SK-N-SH (cell line): ENCODE data around the gene ACTN4. TPM values are rescaled to one million over a fixed set of nuclear protein-coding genes. Genes with fewer than 3 reads are reported as not detected.

Experiments used
- CTCF ChIA-PET: fragments of 300-600, 350-600 bp; formaldehyde crosslinking; extraction: SDS; loops from one replicate; lab custom pipeline; 2021; lab: Yijun Ruan, JAX
- POLR2A ChIA-PET: fragments of 350-600 bp; sonication (Branson Sonifier 250); formaldehyde crosslinking; extraction: SDS; loops from one replicate; lab custom pipeline; 2020; ENCODE audit warnings: antibody characterized with exemption, inconsistent platforms; lab: Yijun Ruan, JAX
- DNase-seq: peaks from one replicate; pipeline ENCODE4 v3.0.0; 2012
- H2AFZ ChIP-seq: fragments of 200-600 bp; sonication (generic); 2 replicates; pipeline ENCODE4 v1.8.1; 2016; ENCODE audit warnings: antibody characterized with exemption, mild to moderate bottlenecking, low read depth
- H3F3A ChIP-seq: fragments of 200-600 bp; sonication (generic); replicated peaks from 2 replicates; pipeline ENCODE3; 2016; ENCODE audit warnings: antibody characterized with exemption, mild to moderate bottlenecking; ENCODE audit not compliant: insufficient read depth
- H3K27ac ChIP-seq, 2 experiments: fragments of 200-500 bp in 1 of 2; fragments of 200-600 bp in 1 of 2; sonication (Bioruptor generic) in 1 of 2; sonication (generic), shearing (Covaris generic) in 1 of 2; 2 replicates each; pipeline versions ENCODE4 v1.5.1 to v1.6.1; 2014 to 2016; ENCODE audit warnings: low read depth in 2 of 2, inconsistent platforms in 1 of 2, low read length in 1 of 2, mild to moderate bottlenecking in 1 of 2, mixed read lengths in 1 of 2
- H3K27me3 ChIP-seq: fragments of 200-600 bp; sonication (generic), shearing (Covaris generic); 2 replicates; pipeline ENCODE4 v1.6.1; 2016; ENCODE audit warnings: mixed run types; ENCODE audit not compliant: insufficient read depth
- H3K36me3 ChIP-seq, 2 experiments: fragments of 200-500 bp in 1 of 2; fragments of 200-600 bp in 1 of 2; sonication (Bioruptor generic) in 1 of 2; sonication (generic) in 1 of 2; replicated peaks in 1 of 2; 2 replicates each; pipeline versions ENCODE3 to v1.5.1; 2014 to 2016; ENCODE audit warnings: low read length in 1 of 2, mild to moderate bottlenecking in 1 of 2; ENCODE audit not compliant: insufficient read depth in 2 of 2, control insufficient read depth in 1 of 2
- H3K4me1 ChIP-seq, 2 experiments: fragments of 200-500 bp in 1 of 2; fragments of 200-600 bp in 1 of 2; sonication (Bioruptor generic) in 1 of 2; sonication (generic), shearing (Covaris generic) in 1 of 2; 2 replicates each; pipeline versions ENCODE4 v1.5.1 to v1.6.1; 2014 to 2016; ENCODE audit warnings: low read depth in 1 of 2, low read length in 1 of 2, mixed run types in 1 of 2; ENCODE audit not compliant: insufficient read depth in 2 of 2, control insufficient read depth in 1 of 2
- H3K4me2 ChIP-seq: fragments of 200-600 bp; sonication (generic), shearing (Covaris generic); 2 replicates; pipeline ENCODE4 v1.6.1; 2017; ENCODE audit warnings: mixed run types
- H3K4me3 ChIP-seq, 2 experiments: fragments of 200-500 bp in 1 of 2; fragments of 200-600 bp in 1 of 2; sonication (Bioruptor generic) in 1 of 2; sonication (generic), shearing (Covaris generic) in 1 of 2; 2 replicates each; pipeline versions ENCODE4 v1.5.1 to v1.8.1; 2014 to 2016; ENCODE audit warnings: low read depth in 2 of 2, inconsistent platforms in 1 of 2, low read length in 1 of 2, mild to moderate bottlenecking in 1 of 2, mixed read lengths in 1 of 2, moderate library complexity in 1 of 2
- H3K79me2 ChIP-seq: fragments of 200-600 bp; sonication (generic); 2 replicates; pipeline ENCODE4 v1.8.1; 2017; ENCODE audit warnings: mild to moderate bottlenecking; ENCODE audit not compliant: insufficient read depth
- H3K9ac ChIP-seq: fragments of 200-600 bp; sonication (generic); 2 replicates; pipeline ENCODE4 v1.6.1; 2017; ENCODE audit warnings: mixed run types
- H3K9me2 ChIP-seq: fragments of 200-600 bp; sonication (generic); 2 replicates; pipeline ENCODE4 v1.6.1; 2017; ENCODE audit warnings: mixed run types
- H3K9me3 ChIP-seq: fragments of 200-600 bp; sonication (generic); 2 replicates; pipeline ENCODE4 v1.6.1; 2017; ENCODE audit warnings: mixed run types, mild to moderate bottlenecking, moderate library complexity
- H4K20me1 ChIP-seq: fragments of 200-600 bp; sonication (generic); 2 replicates; pipeline ENCODE4 v1.6.1; 2017; ENCODE audit warnings: mild to moderate bottlenecking, mixed run types; ENCODE audit not compliant: insufficient read depth
- CTCF ChIP-seq: fragments of 200-600 bp; sonication (generic); IDR thresholded peaks from 2 replicates; pipeline ENCODE4 v1.6.1; 2017; ENCODE audit warnings: antibody characterized with exemption, mild to moderate bottlenecking, moderate library complexity
- FOXJ3 ChIP-seq: sonication (generic); formaldehyde crosslinking; IDR thresholded peaks from 2 replicates; pipeline ENCODE4 v1.5.1; 2020; ENCODE audit warnings: mild to moderate bottlenecking, missing genetic modification reagents
- GATA2 ChIP-seq: sonication (generic); formaldehyde crosslinking; IDR thresholded peaks from 2 replicates; pipeline ENCODE4 v1.5.0; 2020; ENCODE audit warnings: mild to moderate bottlenecking, missing genetic modification reagents
- JUND ChIP-seq: IDR thresholded peaks from 2 replicates; pipeline ENCODE4 v1.4.0; 2012
- MAX ChIP-seq: IDR thresholded peaks from 2 replicates; pipeline ENCODE4 v1.4.0; 2012; ENCODE audit warnings: low read depth
- NFIC ChIP-seq: IDR thresholded peaks from 2 replicates; pipeline ENCODE4 v1.4.0; 2012; ENCODE audit warnings: borderline replicate concordance
- PBX3 ChIP-seq: IDR thresholded peaks from 2 replicates; pipeline ENCODE4; 2012
- RAD21 ChIP-seq: IDR thresholded peaks from 2 replicates; pipeline ENCODE4 v1.6.1; 2012; ENCODE audit warnings: mild to moderate bottlenecking, low read length
- TCF12 ChIP-seq: IDR thresholded peaks from 2 replicates; pipeline ENCODE4 v1.4.0; 2012
- USF1 ChIP-seq: IDR thresholded peaks from 2 replicates; pipeline ENCODE4 v1.4.0; 2012; ENCODE audit warnings: low read depth, borderline replicate concordance
- USF2 ChIP-seq: fragments of 150-350 bp; IDR thresholded peaks from 2 replicates; pipeline ENCODE4 v1.6.1; 2017; ENCODE audit warnings: antibody characterized with exemption, low read length, low read depth, borderline replicate concordance
- YY1 ChIP-seq: IDR thresholded peaks from 2 replicates; pipeline ENCODE4 v1.4.0; 2012; ENCODE audit warnings: low read depth, mild to moderate bottlenecking
- ZBTB33 ChIP-seq: IDR thresholded peaks from 2 replicates; pipeline ENCODE4 v1.4.0; 2012; ENCODE audit warnings: low read depth, borderline replicate concordance
- WGBS: methylation state at CpG from one replicate; pipeline ENCODE4 v1.1.6; 2017; ENCODE audit warnings: low lambda C conversion rate; 5-methylcytosine and 5-hydroxymethylcytosine counted together
- polyA plus RNA-seq, 3 experiments: library from polyadenylated mRNA; depleted of rRNA; stranded (reverse); fragments of >200 nt; gene quantifications; 2 replicates each; pipeline ENCODE4 v1.2.3, GENCODE V29; 2012

Gene ACTN4
- polyA plus RNA-seq, 1 of the 3 experiments (the other 2 are of a cell fraction): 598 TPM

GRCh38 chr19:38642176-38642575, 5.3 kb upstream of the ACTN4 start (continued):
- TF ChIP-seq USF2 (no peak), NFIC (no peak), ZBTB33 (no peak)
- TF ChIP-seq, all 33 proteins: peak for 0

GRCh38 chr19:38644719-38645118, 2.7 kb upstream of the ACTN4 start:
- Histone ChIP-seq H3K9ac (no peak overlapping the region), H3K27ac (no peak overlapping the region), H3K4me3 (no peak overlapping the region), H3K4me2 (no peak overlapping the region), H4K20me1 (peaks cover 11% of the 10 kb centered on the region), H3K79me2 (peaks cover 22% of the 10 kb centered on the region), H3F3A (peaks cover 5% of the 10 kb centered on the region), H3K9me2 (no peaks in the 10 kb centered on the region), H3K9me3 (no peaks in the 10 kb centered on the region), H3K4me1 (peaks cover 3 to 7% of the 10 kb centered on the region in 2 experiments; a peak in 1 of 4 replicates), H3K36me3 (no peaks in the 10 kb centered on the region), H2AFZ (no peak overlapping the region), H3K27me3 (no peaks in the 10 kb centered on the region)
- ChIA-PET POLR2A (no interaction called here), CTCF (interaction anchor here (1.0 to 5.1 kb wide), 2 partner anchors 9 to 286 kb away, joined by 4 to 40 read pairs; partner anchors contain the start of genes MRPS12 and SARS2)
- no peak for TF ChIP-seq GATA2
- no peak for TF ChIP-seq USF1
- no peak for TF ChIP-seq YY1
- no peak for TF ChIP-seq TCF12
- no peak for TF ChIP-seq MAX
- no peak for TF ChIP-seq FOXJ3 (CRISPR knock-in tag)
- no peak for TF ChIP-seq CTCF
- TF ChIP-seq PBX3: no peak
- TF ChIP-seq NFIC: no peak
- TF ChIP-seq RAD21: no peak
- no peak for TF ChIP-seq JUND
- DNase-seq: no peak
- WGBS: 89% methylated on average over 8 of the region's 8 CpGs
